Choroid plexus epithelial cell (primary cell): ENCODE measurements around the gene RAB36.

Source experiments
- DNase-seq: peaks from one replicate; pipeline ENCODE4 v3.0.0-alpha.2; 2010; ENCODE audit warnings: low read depth
- H3K4me3 ChIP-seq: 2 replicates; pipeline ENCODE4 v1.5.1; 2011; ENCODE audit warnings: low read depth, mild to moderate bottlenecking, control low read depth, low read length, moderate library complexity
- TF ChIP-seq, protein P1 (sequence below): conservative IDR thresholded peaks from 2 replicates; pipeline ENCODE4 v1.5.1; 2011; ENCODE audit warnings: low read depth, mild to moderate bottlenecking, control low read depth, inconsistent platforms, low read length, moderate library complexity

RAB36 gene

DNA sequence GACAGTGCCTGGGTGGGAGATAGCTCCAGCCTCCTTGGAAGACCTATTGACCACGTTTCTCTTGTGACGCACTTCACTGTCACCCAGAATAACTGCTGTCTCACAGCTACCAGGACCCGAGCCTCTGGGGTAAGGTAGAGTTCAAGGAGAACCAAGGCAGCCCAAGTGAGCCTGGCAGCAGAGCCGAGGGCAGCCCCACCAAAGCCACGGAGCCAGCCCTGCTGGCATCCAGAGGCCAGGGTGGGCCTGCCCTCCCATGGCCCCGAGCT, 36.3 kb upstream of the RAB36 start:
- DNase-seq: no peak

DNA sequence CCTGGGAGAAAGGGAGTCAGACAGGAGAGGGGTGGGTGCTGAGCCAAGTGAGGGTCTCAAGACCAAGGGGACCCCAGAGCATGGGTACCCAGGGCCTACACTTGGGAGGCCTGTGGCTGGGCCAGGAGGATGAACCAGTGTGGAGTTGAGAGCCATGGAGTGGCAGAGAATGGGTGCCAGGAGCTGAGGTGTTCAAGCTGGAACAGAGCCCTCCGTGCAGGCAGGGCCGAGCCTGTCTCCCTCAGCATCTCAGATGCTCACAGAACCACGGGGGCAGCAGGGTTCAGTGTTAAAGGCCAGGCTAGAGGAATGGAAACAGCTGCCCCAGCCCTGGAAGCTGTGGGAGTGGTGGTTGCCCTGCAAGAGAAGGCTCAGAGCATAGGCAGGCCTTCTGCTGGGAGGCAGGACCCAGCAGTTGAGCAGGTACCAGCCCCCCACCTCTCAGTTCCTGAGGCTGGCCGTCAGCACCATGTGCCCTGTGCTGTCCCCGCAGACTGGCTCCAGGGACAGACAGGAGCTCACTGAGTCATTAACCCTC, 35.8 kb upstream of the RAB36 start:
- DNase-seq: no peak
- TF ChIP-seq, protein P1, sequence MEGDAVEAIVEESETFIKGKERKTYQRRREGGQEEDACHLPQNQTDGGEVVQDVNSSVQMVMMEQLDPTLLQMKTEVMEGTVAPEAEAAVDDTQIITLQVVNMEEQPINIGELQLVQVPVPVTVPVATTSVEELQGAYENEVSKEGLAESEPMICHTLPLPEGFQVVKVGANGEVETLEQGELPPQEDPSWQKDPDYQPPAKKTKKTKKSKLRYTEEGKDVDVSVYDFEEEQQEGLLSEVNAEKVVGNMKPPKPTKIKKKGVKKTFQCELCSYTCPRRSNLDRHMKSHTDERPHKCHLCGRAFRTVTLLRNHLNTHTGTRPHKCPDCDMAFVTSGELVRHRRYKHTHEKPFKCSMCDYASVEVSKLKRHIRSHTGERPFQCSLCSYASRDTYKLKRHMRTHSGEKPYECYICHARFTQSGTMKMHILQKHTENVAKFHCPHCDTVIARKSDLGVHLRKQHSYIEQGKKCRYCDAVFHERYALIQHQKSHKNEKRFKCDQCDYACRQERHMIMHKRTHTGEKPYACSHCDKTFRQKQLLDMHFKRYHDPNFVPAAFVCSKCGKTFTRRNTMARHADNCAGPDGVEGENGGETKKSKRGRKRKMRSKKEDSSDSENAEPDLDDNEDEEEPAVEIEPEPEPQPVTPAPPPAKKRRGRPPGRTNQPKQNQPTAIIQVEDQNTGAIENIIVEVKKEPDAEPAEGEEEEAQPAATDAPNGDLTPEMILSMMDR: no peak

More for the DNA sequence above, 36.3 kb upstream of the RAB36 start:
- TF ChIP-seq, protein P1: no peak
- no peak overlapping the region for H3K4me3 ChIP-seq

DNA sequence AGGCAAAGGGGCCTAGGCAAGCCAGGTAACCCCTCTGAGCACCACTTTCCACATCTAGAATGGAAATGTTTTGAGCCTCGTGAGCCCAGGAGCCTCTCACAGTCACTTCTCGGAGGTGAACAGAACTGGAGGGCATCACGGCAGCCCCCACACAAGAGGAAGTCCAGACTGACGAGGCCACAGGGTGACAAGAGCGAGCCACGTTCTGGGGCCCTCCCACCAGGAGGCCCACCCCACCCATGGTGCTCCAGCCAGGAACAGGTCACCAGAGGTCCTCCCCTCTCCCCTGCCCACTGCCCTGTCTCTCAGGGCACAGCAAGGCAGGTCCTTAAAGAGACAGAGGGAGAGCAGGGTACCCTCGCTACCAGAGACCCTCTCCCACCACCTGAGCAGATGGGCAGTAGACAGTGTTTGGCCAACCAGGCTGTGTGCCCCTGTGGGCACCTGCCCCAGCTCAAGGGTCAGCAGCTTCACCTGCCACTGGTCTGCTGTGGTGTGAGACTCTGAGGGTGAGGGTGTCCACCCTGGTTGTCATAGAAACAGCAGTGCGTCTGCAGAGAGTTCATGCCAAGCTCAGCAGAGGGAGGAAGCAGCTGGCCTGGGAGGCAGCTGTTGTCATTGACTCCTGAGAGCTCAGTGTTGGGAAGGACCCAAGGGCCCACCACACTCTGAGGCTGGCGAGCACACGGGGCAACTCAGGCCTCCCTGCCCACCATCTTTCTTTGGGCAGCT, 34.9 kb upstream of the RAB36 start:
- TF ChIP-seq, protein P1: no peak
- DNase-seq: no peak

More for the DNA sequence above, 35.8 kb upstream of the RAB36 start:
- H3K4me3 ChIP-seq: no peak overlapping the region

DNA sequence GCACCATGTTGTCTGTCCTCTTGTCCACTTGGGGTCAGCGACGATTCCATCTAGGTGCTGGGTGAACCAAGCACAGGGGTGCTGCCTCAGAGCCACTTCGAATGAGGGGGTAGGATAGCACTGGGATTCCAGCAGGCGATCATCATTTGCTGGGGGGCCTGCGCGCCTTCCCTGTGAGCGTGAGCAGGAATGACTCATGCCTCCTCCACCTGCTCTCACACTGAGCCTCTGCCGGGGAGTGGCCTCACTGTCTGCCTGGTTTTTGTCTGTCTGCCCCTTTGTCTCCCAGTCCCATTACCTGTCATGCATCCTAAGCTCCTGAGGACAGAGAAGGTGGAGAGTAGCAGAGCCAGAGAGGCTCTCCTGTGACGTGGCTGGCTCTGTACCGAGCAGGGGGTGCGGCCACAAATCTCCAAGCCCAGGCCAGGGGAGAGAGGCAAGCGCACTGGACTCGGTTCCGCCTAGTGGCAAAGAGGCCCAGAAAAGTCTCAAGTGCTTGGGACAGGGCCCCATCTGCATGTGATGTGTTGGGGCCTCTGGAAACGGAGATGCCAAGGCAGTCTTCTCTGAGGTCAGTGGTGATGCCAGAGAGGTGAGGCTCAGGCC, 34.3 kb upstream of the RAB36 start:
- no peak for DNase-seq
- TF ChIP-seq, protein P1: no peak
- no peak overlapping the region for H3K4me3 ChIP-seq

More for the DNA sequence above, 34.9 kb upstream of the RAB36 start:
- no peak overlapping the region for H3K4me3 ChIP-seq

DNA sequence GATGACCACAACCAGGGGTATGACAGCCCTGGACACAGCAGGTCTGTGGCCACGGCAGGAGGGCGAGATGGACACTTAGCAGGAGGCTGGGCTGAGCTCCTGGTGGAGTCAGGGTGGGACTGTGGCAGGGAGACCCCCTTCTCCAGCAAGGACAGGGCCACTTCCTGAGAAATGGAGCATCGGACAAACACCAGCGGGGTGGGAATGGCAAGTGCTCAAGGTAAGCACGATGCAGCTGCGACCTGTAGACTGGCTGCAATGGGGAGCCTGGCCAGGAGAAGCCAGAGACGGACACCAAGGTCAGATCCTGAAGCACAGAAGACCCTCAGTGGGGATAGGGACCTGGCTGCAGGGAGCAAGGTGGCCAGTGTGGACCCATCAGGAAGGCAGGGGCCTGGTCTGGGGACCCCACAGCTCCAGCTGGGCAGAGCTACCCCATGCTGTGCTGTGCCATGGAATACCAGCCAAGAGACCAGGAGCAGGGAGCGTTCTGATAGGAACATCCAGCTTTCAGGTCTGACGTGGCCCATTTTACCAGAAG, 32.7 kb upstream of the RAB36 start:
- no peak for DNase-seq
- H3K4me3 ChIP-seq: no peak overlapping the region
- TF ChIP-seq, protein P1: no peak

DNA sequence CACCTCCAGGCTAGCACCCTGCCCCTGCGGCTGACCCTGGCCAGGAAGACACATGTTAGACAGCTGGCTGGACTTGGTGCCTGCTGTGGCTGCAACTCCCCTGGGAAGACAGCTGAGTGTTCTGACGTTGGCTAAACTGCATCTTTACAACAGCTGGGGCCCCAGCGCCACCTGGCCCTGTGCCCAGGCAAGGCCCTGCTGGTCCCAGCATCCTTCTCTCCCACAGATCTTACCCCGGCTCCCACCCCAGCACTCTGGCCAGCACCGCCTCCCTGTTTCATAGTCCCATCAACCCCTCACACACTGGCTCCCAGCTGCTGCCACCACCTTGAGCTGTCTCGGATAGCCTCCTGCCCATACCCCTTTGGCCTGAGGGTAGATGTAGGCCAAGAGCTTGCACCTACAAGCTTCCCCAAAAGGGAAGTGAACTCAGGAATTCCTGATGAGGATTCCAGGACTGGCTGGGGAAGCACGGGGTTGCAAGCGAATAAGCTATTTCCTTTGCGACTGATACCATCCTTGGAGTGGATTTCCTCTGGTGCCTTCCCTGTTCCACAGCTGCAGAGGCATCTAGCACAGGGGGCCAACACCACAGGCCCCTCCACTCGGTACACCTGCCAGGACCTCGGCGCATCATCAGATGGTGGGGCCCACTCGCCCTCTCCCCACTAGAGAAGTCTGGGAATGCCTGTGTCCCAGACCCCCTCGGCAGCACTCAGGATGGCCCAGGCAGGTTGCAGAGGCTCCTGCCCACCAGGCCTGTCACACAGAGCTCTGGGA, 32.0 kb upstream of the RAB36 start:
- peak; percentile 67 for DNase-seq

More for the DNA sequence above, 32.0 kb upstream of the RAB36 start:
- TF ChIP-seq, protein P1: no peak
- no peak overlapping the region for H3K4me3 ChIP-seq
